ENCODE results near the gene RECK.

Gene RECK

GRCh38 chr9:36112516-36112915, 75.8 kb downstream of the RECK start:
- WGBS (ENCODE audit: insufficient coverage, insufficient read length), result no CpG with 5 or more reads among the region's 3 CpGs
- Histone ChIP-seq H3K4me3 (ENCODE audit: low read length) (no peak overlapping the region), H3K27ac (ENCODE audit: low read length) (no peak overlapping the region), H3K36me3 (ENCODE audit: control insufficient read depth, insufficient read depth, low read length) (no peaks in the 10 kb centered on the region), H3K9me3 (ENCODE audit: control insufficient read depth, insufficient read depth, low read length) (no peaks in the 10 kb centered on the region), H3K27me3 (ENCODE audit: control insufficient read depth, insufficient read depth, low read length) (no peaks in the 10 kb centered on the region), H3K4me1 (ENCODE audit: control insufficient read depth, insufficient read depth, low read length) (no peaks in the 10 kb centered on the region)
- DNase-seq (ENCODE audit: low read depth, low spot score), result no peak

- Histone ChIP-seq H3K27ac (ENCODE audit: low read length) (no peak overlapping the region), H3K36me3 (ENCODE audit: control insufficient read depth, insufficient read depth, low read length) (no peaks in the 10 kb centered on the region), H3K4me3 (ENCODE audit: low read length) (no peak overlapping the region), H3K9me3 (ENCODE audit: control insufficient read depth, insufficient read depth, low read length) (no peaks in the 10 kb centered on the region), H3K4me1 (ENCODE audit: control insufficient read depth, insufficient read depth, low read length) (no peaks in the 10 kb centered on the region), H3K27me3 (ENCODE audit: control insufficient read depth, insufficient read depth, low read length) (no peaks in the 10 kb centered on the region)
- WGBS (ENCODE audit: insufficient coverage, insufficient read length), result no CpG with 5 or more reads among the region's 2 CpGs
- no peak for DNase-seq (ENCODE audit: low read depth, low spot score)
These were observed 77.3 kb downstream of the RECK start for GRCh38 chr9:36113999-36114398.

- no peak for DNase-seq (ENCODE audit: low read depth, low spot score)
- no peak overlapping the region for H3K4me3 ChIP-seq (ENCODE audit: low read length)
These were observed 79.9 kb downstream of the RECK start for GRCh38 chr9:36116593-36116992.

DNA sequence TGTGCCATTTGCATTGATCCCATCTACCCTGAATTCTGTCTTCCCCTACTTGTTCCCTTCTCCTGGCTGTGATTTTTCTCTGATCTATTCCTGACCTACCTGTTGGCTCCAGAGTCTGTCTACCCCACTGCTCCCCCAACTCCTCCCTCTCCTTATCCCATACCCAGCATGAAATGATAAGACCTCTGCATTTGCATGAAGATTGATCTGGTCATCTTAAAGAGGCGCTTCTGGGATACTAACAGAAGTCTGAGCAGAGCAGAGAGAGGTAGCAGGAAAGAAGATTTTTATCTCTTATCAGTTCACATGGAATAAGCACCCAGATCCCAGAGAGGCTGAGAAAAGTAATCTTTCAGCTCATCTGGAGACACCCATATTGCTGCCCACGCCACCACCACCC, 81.5 kb downstream of the RECK start:
- WGBS (ENCODE audit: insufficient coverage, insufficient read length), result no CpG with 5 or more reads among the region's 2 CpGs
- Histone ChIP-seq H3K27ac (ENCODE audit: low read length) (no peak overlapping the region), H3K27me3 (ENCODE audit: control insufficient read depth, insufficient read depth, low read length) (no peaks in the 10 kb centered on the region), H3K4me3 (ENCODE audit: low read length) (no peak overlapping the region), H3K36me3 (ENCODE audit: control insufficient read depth, insufficient read depth, low read length) (no peaks in the 10 kb centered on the region), H3K9me3 (ENCODE audit: control insufficient read depth, insufficient read depth, low read length) (no peaks in the 10 kb centered on the region), H3K4me1 (ENCODE audit: control insufficient read depth, insufficient read depth, low read length) (no peaks in the 10 kb centered on the region)
- no peak for DNase-seq (ENCODE audit: low read depth, low spot score)

More at GRCh38 chr9:36116593-36116992, 79.9 kb downstream of the RECK start:
- no peaks in the 10 kb centered on the region for H3K36me3 ChIP-seq (ENCODE audit: control insufficient read depth, insufficient read depth, low read length)
- no peaks in the 10 kb centered on the region for H3K9me3 ChIP-seq (ENCODE audit: control insufficient read depth, insufficient read depth, low read length)
- no peaks in the 10 kb centered on the region for H3K4me1 ChIP-seq (ENCODE audit: control insufficient read depth, insufficient read depth, low read length)
- H3K27ac ChIP-seq (ENCODE audit: low read length), result no peak overlapping the region
- WGBS (ENCODE audit: insufficient coverage, insufficient read length), result no CpG with 5 or more reads among the region's 3 CpGs
- no peaks in the 10 kb centered on the region for H3K27me3 ChIP-seq (ENCODE audit: control insufficient read depth, insufficient read depth, low read length)

DNA sequence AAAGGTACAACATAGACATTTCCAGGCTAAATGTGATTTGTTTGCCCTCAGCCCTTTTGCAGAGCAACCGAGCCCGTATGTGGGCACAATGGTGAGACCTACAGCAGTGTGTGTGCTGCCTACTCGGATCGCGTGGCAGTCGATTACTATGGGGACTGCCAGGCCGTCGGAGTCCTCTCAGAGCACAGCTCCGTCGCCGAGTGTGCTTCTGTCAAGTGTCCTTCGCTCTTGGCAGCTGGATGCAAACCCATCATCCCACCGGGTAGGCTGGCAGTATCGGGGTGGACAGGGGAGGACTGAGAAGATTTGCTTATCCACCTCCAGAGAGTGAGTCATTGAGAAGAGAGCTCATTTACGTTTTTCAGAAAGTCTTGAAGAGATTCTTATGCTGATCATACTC, 82.0 kb downstream of the RECK start:
- Histone ChIP-seq H3K27ac (ENCODE audit: low read length) (no peak overlapping the region), H3K27me3 (ENCODE audit: control insufficient read depth, insufficient read depth, low read length) (no peaks in the 10 kb centered on the region), H3K9me3 (ENCODE audit: control insufficient read depth, insufficient read depth, low read length) (no peaks in the 10 kb centered on the region), H3K4me1 (ENCODE audit: control insufficient read depth, insufficient read depth, low read length) (no peaks in the 10 kb centered on the region), H3K36me3 (ENCODE audit: control insufficient read depth, insufficient read depth, low read length) (no peaks in the 10 kb centered on the region), H3K4me3 (ENCODE audit: low read length) (no peak overlapping the region)
- no CpG with 5 or more reads among the region's 15 CpGs for WGBS (ENCODE audit: insufficient coverage, insufficient read length)
- no peak for DNase-seq (ENCODE audit: low read depth, low spot score)

DNA sequence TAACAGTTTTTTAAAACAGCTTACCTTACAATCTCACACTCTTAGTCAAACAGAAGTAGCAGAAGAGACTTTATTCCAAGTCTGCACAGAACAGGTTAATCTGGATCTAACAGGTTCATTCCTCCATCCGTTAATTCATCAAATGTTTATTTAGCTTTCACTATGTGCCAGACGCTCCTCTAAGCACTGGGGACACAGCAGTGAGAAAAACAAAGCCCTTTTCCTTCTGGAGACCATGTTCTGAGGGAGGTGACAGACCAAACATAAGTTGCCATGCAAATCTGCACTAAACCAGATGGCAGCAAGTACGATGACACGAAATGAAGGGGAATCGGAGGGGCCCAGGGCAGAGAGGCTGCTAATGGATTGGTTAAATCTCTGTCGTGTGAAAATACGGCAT, 82.8 kb downstream of the RECK start:
- H3K9me3 ChIP-seq (ENCODE audit: control insufficient read depth, insufficient read depth, low read length), result no peaks in the 10 kb centered on the region
- H3K27me3 ChIP-seq (ENCODE audit: control insufficient read depth, insufficient read depth, low read length), result no peaks in the 10 kb centered on the region
- no CpG with 5 or more reads among the region's 7 CpGs for WGBS (ENCODE audit: insufficient coverage, insufficient read length)
- H3K4me1 ChIP-seq (ENCODE audit: control insufficient read depth, insufficient read depth, low read length), result no peaks in the 10 kb centered on the region
- H3K27ac ChIP-seq (ENCODE audit: low read length), result no peak overlapping the region
- no peak for DNase-seq (ENCODE audit: low read depth, low spot score)
- no peak overlapping the region for H3K4me3 ChIP-seq (ENCODE audit: low read length)
- no peaks in the 10 kb centered on the region for H3K36me3 ChIP-seq (ENCODE audit: control insufficient read depth, insufficient read depth, low read length)

DNA sequence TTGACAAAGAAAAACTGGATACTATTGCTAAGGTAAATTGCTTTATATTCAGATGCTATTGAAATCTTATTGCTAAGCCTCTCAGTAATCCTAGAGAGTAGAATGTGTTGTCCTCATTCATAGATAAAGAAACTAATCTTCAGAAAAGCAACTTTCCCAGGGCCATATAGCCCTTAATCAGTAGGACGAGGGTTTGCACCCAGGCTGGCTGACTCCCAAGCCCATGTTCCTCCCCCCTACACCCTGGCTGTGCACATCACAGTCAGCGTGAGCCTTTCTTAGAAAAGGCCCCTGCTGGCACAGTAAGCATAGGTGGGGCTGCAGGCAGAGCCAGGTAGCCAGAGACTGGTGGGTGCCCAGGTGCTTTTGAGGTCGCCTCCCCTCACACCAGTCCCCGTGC, 84.0 kb downstream of the RECK start:
- no peak overlapping the region for H3K4me3 ChIP-seq (ENCODE audit: low read length)
- H3K27me3 ChIP-seq (ENCODE audit: control insufficient read depth, insufficient read depth, low read length), result no peaks in the 10 kb centered on the region
- no CpG with 5 or more reads among the region's 4 CpGs for WGBS (ENCODE audit: insufficient coverage, insufficient read length)
- no peak overlapping the region for H3K27ac ChIP-seq (ENCODE audit: low read length)
- H3K9me3 ChIP-seq (ENCODE audit: control insufficient read depth, insufficient read depth, low read length), result no peaks in the 10 kb centered on the region
- DNase-seq (ENCODE audit: low read depth, low spot score), result no peak
- no peaks in the 10 kb centered on the region for H3K4me1 ChIP-seq (ENCODE audit: control insufficient read depth, insufficient read depth, low read length)
- H3K36me3 ChIP-seq (ENCODE audit: control insufficient read depth, insufficient read depth, low read length), result no peaks in the 10 kb centered on the region

DNA sequence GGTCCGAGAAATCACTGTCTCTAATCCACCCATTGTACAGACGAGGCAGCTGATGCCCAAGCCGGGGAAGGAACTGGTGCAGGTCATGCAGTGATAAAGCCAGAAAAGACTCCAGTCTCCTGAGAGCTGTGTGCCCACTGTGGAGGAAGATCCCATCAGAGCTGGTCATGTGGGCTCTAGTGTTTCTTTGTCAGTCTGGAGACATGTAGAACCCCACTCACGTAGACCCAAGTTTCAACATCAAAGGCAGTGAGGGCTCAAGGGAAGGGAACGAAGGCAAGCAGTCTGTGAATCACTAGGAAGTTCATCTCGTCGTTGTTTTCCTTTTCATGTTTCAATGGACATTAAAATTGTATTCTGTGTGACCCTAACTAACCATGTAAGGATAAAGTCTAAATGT, 85.3 kb downstream of the RECK start:
- Histone ChIP-seq H3K9me3 (ENCODE audit: control insufficient read depth, insufficient read depth, low read length) (no peaks in the 10 kb centered on the region), H3K4me1 (ENCODE audit: control insufficient read depth, insufficient read depth, low read length) (peaks cover 2% of the 10 kb centered on the region; the same call in 1 of the 2 replicates), H3K27ac (ENCODE audit: low read length) (no peak overlapping the region), H3K27me3 (ENCODE audit: control insufficient read depth, insufficient read depth, low read length) (no peaks in the 10 kb centered on the region), H3K36me3 (ENCODE audit: control insufficient read depth, insufficient read depth, low read length) (no peaks in the 10 kb centered on the region), H3K4me3 (ENCODE audit: low read length) (no peak overlapping the region)
- WGBS (ENCODE audit: insufficient coverage, insufficient read length), result no CpG with 5 or more reads among the region's 7 CpGs
- DNase-seq (ENCODE audit: low read depth, low spot score), result no peak

- no peaks in the 10 kb centered on the region for H3K9me3 ChIP-seq (ENCODE audit: control insufficient read depth, insufficient read depth, low read length)
- H3K4me1 ChIP-seq (ENCODE audit: control insufficient read depth, insufficient read depth, low read length), result peaks cover 2% of the 10 kb centered on the region; the same call in 1 of the 2 replicates
- H3K4me3 ChIP-seq (ENCODE audit: low read length), result no peak overlapping the region
- H3K27ac ChIP-seq (ENCODE audit: low read length), result no peak overlapping the region
- no CpG with 5 or more reads among the region's 2 CpGs for WGBS (ENCODE audit: insufficient coverage, insufficient read length)
- DNase-seq (ENCODE audit: low read depth, low spot score), result no peak
- H3K36me3 ChIP-seq (ENCODE audit: control insufficient read depth, insufficient read depth, low read length), result no peaks in the 10 kb centered on the region
- no peaks in the 10 kb centered on the region for H3K27me3 ChIP-seq (ENCODE audit: control insufficient read depth, insufficient read depth, low read length)
These were observed 86.8 kb downstream of the RECK start for GRCh38 chr9:36123515-36123914.

DNA sequence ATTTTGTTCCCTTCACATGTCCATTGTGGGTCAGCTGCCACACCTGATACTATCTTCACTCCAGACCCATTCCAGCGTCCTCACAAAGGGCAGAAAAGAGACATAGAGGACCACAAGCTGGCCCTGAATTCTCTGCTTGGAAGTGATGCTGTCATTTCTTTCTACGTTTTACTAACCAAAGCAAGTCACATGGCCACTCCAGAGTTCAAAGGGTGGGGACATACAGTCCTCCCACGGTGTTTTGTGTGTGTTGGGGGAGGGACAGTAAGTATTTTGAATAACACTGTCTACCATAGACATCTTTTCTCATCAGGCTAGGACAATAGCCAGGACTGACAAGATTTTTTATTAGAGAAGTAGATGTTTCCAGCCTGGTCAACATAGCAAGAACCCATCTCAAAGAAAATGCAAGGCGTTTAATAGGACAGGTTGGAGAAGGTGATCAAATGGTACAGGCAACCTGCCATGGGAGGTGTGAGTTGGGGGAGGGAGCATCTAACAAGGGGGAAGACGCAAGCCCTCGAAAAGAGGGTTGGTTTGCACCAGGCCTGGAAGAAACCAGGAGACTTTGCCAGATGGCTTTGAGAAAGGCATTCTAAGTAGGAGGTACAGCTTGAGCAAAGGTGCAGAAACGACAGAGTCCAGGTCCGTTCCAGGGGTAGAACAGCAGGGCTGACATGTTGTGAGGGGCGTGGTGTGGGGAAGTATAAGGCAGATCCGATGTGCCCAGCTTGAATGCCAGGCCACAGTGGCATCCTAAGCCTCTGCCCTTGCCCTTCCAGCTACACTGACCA, 88.5 kb downstream of the RECK start:
- no peak overlapping the region for H3K4me3 ChIP-seq (ENCODE audit: low read length)
- no peaks in the 10 kb centered on the region for H3K36me3 ChIP-seq (ENCODE audit: control insufficient read depth, insufficient read depth, low read length)
- H3K27ac ChIP-seq (ENCODE audit: low read length), result no peak overlapping the region

More for the DNA sequence above, 88.5 kb downstream of the RECK start:
- no CpG with 5 or more reads among the region's 10 CpGs for WGBS (ENCODE audit: insufficient coverage, insufficient read length)
- Histone ChIP-seq H3K27me3 (ENCODE audit: control insufficient read depth, insufficient read depth, low read length) (no peaks in the 10 kb centered on the region), H3K4me1 (ENCODE audit: control insufficient read depth, insufficient read depth, low read length) (peaks cover 2% of the 10 kb centered on the region; the same call in 1 of the 2 replicates), H3K9me3 (ENCODE audit: control insufficient read depth, insufficient read depth, low read length) (no peaks in the 10 kb centered on the region)
- no peak for DNase-seq (ENCODE audit: low read depth, low spot score)

All from iPS DF 6.9 (cell line).